NCI-H2171 treated with DMSO at 0.1 percent for 48 hours (cell line): Measurements from ENCODE around the gene GABRG3.

ENCODE experiments used
- DNase-seq: peaks from one replicate; lab custom pipeline; 2025; lab: John Stamatoyannopoulos, UW

GABRG3 gene

GRCh38 chr15:27101982-27102381 lies 131.0 kb downstream of the GABRG3 start:
- DNase-seq: no peak

- no peak for DNase-seq
Measured at GRCh38 chr15:27111323-27111722, 140.3 kb downstream of the GABRG3 start.

DNA sequence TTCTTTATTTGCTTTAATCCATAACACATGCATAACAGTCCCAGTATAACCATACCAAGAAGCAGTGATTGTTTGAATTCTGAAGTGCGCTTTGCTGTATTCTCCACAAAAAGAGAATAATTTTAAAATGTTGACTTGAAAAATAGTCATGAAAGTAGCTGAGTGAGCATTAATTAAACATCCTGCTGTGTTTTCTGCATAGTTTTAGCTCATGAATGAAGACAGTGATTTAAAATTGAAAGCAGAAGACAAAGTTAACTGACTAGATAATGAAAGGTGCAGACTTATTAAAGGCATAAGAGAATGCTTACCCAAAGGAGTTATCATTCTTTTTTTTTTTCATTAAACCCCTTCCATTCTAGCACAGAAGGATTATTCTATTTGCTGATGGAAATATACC lies 143.5 kb downstream of the GABRG3 start:
- no peak for DNase-seq

DNA sequence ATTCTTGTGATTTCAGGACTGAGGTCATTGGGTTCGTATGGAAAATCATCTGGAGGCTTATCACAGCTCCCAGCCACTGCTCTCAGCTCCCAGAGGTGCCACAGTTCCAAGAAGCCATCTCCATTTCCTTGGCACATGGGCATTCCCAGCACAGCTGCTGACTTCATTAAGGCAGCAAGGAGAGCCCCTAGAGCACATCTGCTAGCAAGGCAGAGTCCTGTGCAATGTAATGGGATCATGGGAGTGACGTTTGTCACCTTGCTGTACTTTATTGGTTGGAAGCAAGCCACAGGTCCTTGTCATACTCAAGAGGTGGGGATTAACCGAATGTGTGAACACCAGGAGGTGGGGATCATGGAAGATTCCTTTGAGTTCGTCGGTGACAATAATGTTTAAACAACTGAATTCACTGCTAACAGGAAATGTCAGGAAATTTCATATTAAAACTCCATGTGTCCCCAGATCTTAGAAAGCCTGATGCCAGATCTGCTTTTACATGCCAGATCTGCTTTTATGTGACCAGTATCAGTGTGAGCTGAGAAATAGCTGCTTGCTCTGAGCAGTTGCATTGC lies 148.8 kb downstream of the GABRG3 start:
- DNase-seq: peak; percentile 29

DNA sequence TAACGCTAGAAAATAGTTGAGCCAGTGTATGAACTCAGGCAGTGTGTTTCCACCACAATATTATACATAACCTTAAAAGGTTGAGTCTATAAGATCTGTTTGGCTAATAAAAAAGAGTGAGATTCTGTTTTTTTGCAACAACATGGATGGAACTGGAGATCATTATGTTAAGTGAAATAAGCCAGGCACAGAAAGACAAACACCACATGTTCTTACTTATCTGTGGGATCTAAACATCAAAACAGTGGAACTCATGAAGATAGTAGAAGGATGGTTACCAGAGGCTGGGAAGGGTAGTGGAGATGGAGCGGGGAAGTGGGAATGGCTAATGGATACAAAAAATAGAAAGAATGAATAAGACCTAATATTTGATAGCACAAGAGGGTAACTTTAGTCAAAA lies 150.7 kb downstream of the GABRG3 start:
- DNase-seq: no peak

- DNase-seq: no peak
Measured at GRCh38 chr15:27123291-27123690, 152.3 kb downstream of the GABRG3 start.

DNA sequence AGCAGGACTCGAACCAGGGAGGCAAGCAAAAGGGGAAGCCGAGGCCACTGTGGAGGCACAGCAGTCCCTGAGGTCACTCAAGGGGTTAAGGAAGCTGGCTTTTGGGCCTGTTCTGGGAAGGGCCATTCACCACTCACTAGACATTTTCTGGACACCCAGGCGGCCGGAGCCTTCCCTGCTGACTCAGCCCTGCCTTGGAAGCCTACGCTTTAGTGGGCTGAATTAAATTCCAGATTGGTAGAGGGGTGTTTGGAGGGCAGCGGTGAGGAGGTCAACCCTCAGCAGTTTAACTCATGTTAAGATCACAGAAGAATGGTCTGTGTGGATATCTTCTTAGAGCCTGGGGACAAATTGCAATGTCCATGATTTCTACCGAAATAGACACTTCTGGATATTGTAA lies 152.8 kb downstream of the GABRG3 start:
- DNase-seq: no peak

DNA sequence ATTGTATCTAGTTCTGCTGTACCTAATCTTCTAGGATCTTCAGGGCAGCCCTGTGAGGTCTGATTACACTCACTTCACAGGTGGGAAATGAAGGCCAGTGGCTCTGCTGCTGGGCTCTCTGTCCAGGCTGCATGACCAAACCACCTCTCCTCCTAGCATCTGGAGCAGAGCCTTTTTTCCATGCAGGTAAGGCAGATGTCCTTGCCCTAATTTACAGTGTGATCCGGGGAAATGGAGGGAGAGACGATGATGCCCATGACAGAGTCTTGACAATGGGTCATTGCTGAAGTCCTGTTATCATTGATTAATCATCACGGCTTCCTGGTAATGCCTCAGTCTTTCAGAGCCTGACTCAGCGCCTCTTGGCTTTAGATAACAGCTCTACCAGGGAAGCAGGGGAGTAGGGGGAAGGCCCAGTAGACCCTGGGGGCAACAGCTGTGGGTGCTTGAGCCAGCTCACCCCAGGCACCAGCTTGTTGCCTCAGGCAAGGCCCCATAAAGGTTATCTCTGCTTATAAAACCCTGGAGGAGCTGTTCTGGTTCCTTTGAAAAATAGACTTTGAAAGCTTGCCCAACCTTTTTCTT lies 153.4 kb downstream of the GABRG3 start:
- DNase-seq: no peak

DNA sequence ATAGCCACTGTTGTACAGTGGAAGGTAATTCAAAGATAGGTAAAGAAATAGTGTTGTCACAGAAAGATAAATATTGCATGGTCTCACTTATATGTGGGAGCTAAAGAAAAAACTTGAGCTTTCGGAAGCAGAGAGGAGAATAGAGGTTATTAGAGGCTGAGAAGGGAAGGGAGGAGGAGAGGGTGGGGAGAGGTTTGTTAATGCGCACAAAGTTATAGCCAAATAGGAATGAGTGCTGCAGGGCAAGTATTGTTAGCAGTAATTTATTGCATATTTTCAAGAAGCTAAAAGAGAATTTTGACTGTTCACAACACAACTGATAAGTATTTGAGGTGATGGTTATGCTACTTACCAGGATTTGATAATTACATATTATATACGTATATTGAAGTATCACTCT lies 154.2 kb downstream of the GABRG3 start:
- DNase-seq: no peak

GRCh38 chr15:27126449-27126848 lies 155.5 kb downstream of the GABRG3 start:
- no peak for DNase-seq

DNA sequence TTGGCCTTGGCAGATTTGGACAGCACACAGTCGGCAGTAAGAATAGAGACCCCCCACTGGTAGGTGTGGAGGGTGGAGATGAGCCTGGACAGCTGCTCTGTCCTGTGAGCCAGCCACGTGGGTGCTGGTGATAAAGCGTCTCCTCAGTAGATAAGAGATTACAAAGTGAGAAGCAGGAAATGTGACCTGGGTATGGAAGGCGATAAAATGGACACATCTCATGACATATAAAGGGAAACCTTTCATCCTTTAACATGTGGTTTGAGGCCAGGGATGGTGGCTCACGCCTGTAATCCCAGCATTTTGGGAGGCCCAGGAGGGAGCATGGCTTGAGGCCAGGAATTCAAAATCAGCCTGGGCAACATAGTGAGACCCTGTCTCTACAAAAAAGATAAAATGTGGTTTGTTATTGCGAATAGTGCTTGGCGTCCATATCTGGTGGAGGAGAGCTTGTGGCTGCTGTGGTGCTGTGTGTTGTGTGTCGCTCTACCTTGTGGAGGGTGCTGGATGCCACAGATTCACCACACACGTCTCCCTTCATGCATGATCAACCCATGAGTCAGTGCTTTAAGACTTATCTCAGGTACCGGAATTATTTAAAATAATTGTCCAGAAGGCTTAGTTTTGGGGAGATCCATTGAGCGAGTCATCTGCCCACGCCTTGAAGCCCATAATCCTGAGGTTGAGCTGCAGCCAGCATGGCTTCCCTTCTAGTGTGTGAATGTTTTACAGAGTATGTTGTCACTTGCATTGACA lies 157.0 kb downstream of the GABRG3 start:
- no peak for DNase-seq

- no peak for DNase-seq
Measured at GRCh38 chr15:27133249-27133648, 162.3 kb downstream of the GABRG3 start.

DNA sequence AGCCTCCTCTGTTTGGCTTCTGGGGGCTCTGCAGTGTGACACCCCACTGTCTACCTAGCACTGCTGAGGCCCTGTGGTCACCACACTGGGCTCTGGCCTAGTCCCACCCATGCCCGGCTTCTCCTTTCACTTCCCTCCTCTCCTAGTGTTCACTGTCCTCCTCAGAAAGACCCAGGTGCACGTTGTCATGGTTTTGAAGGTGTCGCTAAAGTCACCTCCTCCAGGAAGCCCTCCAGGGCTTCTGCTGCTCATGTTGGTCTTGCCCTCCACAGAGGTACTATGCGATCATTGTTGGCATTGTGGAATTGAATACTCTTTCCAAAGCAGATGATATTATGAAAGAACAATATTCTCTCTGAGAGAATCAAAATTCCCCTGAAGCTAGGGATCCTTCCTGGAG lies 163.5 kb downstream of the GABRG3 start:
- no peak for DNase-seq

DNA sequence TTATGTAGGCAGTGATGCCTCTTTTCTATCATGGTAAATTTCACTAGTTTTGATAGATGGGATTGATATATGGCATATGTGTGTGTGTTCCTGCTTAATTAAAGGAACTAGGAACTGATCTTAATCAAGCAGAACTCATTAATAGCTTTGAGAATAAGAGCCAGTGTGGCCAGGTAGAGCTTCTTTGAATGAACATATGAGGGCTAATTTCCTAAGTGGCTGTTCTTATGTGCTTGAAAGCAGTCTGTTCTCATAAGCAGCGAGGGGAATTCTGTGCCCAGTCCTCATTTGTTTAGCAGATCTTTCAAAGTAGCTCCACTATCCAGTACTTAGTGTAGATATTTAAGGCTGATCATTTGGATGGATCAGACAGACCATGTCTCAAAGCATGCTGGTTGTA lies 164.2 kb downstream of the GABRG3 start:
- DNase-seq: no peak

- no peak for DNase-seq
Measured at GRCh38 chr15:27137127-27137526, 166.1 kb downstream of the GABRG3 start.

- DNase-seq: no peak
Measured at GRCh38 chr15:27165590-27165989, 194.6 kb downstream of the GABRG3 start.

- DNase-seq: no peak
Measured at GRCh38 chr15:27166917-27167316, 195.9 kb downstream of the GABRG3 start.

- DNase-seq: no peak
Measured at GRCh38 chr15:27167738-27168137, 196.8 kb downstream of the GABRG3 start.

DNA sequence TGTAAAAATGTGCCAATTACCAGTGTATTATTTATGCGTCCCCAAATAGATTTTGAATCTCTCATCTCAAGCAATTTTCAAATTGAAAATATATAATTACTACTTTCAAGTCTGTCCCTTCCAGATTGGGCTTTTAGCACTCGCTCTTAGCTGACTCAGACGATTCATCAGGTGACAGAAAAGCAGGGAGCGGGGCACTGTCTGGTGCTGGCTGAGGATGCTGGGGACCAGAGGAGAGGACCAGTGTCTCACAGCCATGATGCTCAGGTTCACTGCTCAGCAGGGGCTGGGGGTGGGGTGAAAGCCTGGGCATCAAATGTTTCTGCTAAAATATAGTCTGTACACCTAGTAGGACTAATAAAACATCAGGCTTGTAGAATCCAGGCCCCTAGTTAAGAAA lies 199.9 kb downstream of the GABRG3 start:
- no peak for DNase-seq

DNA sequence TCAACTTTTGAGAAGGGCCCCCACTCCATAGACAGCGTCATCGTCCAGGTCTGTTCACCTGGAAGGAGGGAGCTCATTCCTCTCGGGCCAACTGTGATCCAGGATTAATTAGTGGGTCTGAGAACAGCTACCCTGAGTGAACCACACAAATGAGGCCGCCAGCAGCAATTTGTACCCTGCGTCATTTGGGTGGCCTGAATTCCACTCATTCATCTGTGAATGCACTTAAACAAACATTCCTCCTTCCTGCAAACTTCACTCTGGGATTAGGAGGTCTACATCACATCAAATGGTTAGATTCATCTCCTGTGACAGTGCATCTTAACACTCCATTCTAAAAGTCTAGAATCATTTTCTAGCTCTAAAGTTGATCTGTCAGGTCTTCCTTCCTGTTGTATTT lies 201.8 kb downstream of the GABRG3 start:
- DNase-seq: no peak

DNA sequence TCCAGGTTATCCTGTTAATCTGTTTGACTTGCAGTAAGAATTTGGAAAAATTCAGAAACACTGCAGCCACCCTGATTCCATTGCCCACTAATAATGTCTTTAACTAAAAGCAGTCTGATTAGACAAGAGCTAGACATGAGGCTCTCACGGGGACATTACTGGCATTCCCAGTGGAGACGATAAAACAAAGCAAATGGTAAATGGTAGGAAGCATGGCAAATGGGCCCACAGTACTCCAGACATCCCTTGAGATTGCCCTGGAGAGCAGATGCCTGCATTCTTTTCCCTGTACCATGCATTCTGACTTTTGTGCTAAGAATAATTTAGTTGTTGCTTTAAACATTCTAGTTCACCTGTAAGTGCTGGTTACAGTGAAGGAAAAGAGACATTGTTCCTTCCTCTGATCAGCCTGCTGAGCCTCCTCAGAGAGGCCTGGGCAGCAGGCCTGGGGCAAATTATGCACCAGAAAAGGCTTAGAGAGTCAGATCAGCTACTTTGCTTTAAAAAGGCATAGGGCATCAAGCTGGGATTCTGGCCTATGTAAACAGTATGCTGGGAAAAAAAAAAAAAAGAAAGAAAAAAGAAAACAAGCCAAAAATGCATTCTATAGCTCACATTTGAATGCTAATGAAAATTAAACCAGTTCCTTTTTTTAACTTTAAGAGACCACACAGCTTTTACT lies 204.6 kb downstream of the GABRG3 start:
- DNase-seq: no peak

- no peak for DNase-seq
Measured at GRCh38 chr15:27176785-27177406, 205.9 kb downstream of the GABRG3 start.

- no peak for DNase-seq
Measured at GRCh38 chr15:27179789-27180188, 208.8 kb downstream of the GABRG3 start.
